ENCODE data around the gene PREX1. TPM values are rescaled to one million over a fixed set of nuclear protein-coding genes. Genes with fewer than 3 reads are reported as not detected.
"Not testable (repeated sequence)": the region's sequence is repeated elsewhere in the genome, so short reads cannot be mapped to it uniquely, and the experiment has no call there.

PREX1 gene
- total RNA-seq, 1 experiment from 2014 or later = 32.6 TPM

DNA sequence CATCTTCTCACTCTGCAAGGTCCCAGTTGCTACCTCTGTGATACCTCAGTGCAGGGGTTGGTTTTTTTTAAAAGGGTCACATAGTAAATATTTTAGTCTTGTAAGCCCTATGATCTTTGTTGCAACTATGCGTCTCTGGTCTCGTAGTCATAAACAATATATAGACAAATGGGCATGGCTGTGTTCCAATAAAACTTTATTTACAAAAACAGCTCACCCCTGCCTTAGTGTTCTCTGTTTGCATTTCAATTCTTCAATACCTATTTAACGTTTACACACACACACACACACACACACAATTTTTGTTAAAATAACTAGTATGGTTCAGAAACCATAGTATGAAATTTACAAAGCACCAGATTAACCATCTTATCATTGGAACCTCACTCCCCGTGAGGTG lies 216.8 kb downstream of the PREX1 start:
- no peak for DNase-seq (ENCODE audit: low read depth)

DNA sequence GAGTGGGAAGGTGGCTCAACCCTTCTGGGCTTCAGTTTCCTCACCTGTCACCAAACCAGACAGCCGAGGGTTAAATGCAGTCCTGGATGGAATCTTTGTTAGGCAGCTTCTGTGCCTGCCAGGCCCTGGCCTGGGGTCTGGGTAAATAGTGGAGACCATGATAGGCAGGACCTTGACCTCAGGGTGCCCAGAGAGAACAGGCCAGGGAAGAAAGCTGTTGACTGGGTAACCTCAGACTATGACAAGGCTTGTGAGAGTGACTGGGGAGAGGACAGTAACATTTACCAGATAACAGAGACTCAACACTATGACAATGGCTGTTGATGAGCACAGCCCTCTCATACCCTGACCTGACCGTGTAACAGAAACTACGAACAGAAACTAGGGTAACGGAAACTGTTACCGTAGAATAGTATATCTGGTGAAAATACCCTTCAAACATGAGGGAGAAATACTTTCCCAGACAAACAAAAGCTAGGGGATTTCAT lies 218.3 kb downstream of the PREX1 start:
- DNase-seq (ENCODE audit: low read depth) = no peak

DNA sequence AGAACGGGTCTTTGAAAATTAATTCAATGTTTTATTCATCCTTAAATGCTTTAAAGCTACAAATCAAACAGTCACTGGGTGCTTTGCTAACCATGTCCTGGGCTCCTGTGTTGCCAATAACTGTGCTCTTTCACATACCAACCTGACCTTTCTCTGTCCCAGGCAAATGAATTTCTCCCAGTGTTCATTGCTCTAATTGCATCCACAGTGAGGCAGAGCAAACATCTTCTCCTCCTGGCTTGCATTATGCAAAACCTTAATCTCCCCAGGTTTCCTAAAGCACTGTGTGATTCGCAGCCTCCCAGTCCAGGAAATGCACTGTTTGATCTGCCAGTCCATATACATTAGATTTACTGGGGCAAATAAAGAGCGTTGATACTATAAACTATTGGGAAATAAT lies 219.0 kb downstream of the PREX1 start:
- no peak for DNase-seq (ENCODE audit: low read depth)

DNA sequence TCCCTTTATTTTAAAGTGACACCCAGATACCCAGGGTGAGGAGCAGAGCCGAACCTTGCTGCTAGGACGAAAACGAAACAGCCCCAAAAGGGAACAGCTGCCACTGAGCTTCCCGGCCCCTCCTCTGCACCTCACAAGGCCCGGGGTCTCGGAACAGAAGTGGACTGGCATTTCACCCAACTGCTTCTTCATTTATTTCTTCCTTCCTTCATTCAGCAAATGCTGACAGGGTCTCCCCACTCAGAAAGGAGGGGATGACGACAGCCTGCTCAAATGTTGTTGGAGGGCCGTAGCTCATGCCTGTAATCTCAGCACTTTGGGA lies 220.3 kb downstream of the PREX1 start:
- no peak for DNase-seq (ENCODE audit: low read depth)

DNA sequence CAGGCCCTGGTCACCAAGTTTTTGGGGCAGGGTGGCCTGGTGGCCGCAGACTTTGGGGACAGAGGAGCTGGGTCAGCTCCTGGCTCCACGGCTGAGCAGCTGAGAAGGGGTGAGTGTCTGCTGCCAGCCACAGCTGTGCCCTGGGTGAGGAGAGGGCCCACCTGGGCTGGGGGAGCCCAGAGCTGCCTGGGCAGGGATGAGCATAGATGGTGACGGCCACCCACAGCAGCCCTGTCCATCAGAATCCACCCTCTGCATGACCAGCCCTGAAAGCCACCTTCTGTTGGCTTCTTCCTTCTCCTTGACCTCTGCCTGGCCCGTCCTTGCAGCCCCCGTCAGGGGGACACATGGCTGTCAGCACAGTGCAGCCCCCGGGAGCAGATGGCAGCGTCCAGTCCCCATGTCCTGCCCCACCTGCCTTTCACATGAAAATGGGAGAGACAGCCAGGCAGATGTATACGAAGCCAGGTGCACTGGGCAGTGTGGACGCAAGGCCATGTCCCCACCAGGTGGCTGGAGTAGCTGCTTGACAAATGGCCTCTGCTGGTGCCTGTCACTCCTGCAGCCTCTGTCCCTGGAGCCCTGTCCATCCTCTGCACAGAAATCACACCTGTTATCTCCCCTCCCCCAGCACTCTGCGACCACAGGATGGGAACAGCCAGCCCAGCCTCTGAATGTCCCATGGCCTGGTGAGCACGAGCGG lies 220.8 kb downstream of the PREX1 start:
- no peak for DNase-seq (ENCODE audit: low read depth)

DNA sequence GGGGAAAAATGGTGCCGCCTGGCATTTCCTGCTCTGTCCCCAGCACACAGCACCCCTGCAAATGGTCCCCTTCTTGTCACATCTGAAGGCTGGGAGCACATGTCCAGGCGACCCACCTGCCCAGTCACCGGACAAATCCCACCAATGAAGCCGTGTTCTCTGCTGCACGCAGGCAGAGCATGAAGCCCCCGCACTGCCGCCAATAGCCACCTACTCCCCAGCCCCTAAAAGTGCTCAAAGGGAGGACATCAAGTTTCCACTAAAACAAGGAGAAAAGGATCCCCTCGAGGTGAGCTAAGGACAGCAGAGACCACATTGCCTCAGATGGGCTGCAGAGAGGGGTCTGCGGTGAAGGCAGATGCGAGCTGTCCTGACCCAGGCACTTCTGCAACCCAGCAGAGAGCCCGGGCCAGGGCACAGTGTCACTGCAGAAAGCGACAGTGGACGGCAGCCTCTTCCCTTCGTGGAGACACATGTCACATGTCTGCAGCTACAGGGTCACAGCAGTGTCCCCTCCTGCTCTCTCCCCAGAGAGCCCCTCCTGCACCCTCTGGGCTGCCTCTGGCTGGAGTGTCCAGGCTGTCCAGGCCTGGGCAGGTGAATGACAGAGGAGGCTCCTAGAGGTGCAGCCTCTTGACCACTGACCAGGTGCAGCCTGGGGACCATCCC lies 221.5 kb downstream of the PREX1 start:
- no peak for DNase-seq (ENCODE audit: low read depth)

DNA sequence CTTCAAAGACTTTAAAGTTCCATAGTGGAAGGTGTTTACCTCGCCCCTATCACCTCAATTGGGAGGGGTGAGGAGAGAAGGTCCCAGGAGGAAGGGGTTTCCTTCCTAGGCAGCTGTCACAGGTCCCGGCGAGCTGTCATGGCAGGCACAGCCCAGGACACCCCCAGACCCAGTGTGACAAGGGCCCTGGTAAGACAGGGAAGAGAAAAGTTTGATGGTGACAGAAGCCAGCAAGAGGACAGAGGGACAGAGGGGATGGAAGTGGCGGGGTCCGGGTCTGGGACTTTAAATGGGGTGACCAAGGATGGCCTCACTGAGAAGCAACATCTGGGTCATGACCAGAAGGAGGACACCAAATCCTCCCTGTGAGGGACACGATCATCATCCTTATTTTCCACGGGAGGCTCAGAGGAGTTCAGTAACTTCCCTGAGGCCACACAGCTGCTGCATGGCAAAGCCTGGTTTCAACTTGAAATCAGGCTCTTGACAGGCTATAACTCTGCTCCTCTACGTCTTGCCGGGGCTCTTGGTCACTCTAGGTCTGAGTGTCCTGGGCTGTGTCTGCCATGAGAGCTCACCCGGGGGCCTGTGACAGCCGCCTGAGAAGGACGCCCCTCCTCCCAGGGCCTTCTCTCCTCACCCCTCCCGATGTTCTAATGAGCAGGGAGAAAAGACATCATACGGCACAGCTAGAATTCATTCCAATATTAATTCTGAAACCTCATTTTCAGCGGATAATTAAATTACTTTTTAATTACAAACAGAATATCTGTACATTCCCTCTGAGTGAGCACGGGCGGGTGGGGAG lies 222.2 kb downstream of the PREX1 start:
- DNase-seq (ENCODE audit: low read depth) = no peak

DNA sequence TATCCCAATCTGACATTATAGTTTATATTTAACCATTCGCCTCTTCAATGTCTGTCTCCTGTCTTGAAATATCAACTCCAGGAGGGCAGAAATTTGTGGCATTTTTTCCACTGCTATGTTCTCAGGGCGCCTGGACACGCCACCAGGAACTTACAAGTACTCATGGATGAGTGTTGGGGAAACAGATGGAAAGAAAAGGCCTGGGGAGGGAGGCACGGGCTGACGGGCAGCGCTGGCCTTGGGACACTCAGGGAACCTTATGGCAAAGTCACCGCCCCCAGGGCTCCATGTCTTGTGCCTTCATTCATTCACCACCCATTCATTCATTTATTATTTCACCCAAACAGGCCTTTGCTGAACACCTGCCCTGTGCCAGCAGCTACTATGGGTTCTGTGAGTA lies 222.9 kb downstream of the PREX1 start:
- DNase-seq (ENCODE audit: low read depth) = no peak

DNA sequence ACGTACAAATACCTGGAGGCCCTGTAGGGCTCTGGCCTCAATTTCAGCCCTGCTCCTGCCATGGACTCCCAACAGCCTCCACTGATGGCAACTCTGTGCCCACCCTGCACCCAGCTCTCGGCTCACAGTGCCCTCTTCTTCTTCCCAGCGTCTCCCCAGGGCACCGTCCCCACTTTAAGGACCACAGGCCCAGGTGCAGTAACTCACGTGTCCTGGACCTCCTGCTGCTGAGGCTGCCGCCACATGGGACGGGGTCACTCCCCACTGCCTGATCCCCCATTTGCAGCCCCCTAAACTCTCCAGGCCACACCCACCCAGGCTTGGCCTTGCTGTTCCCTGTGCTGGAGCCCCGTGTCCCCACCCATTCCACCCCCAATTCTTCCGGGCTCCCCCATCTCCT lies 223.4 kb downstream of the PREX1 start:
- no peak for DNase-seq (ENCODE audit: low read depth)

DNA sequence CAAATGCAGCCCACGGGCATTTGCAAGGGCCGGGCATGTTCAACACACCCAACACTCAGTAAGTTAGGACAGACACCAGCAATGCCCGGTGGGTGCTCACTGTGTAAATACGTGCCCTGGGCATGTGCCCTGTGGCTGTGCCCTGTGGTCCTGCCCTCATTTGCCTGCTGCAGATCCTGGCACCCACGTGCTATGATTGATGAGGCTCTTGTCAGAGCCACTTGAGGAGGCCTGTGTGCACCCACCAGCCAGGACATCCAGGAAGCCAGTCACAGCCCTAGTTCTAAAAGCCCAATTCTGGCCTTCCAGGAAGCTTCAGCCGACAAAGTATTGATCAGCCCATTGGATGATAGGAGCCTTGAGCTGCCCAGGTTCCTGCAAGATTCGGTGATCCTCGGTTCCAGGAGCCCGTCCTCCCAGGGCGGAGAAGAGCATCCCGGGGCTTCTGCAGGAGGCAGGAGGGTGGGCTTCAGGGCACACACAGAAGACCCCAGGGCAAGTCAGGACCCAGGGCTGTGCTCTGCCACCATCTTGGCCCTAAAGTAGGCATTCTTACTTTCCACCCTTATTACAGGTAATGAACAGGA lies 223.9 kb downstream of the PREX1 start:
- DNase-seq (ENCODE audit: low read depth) = no peak

DNA sequence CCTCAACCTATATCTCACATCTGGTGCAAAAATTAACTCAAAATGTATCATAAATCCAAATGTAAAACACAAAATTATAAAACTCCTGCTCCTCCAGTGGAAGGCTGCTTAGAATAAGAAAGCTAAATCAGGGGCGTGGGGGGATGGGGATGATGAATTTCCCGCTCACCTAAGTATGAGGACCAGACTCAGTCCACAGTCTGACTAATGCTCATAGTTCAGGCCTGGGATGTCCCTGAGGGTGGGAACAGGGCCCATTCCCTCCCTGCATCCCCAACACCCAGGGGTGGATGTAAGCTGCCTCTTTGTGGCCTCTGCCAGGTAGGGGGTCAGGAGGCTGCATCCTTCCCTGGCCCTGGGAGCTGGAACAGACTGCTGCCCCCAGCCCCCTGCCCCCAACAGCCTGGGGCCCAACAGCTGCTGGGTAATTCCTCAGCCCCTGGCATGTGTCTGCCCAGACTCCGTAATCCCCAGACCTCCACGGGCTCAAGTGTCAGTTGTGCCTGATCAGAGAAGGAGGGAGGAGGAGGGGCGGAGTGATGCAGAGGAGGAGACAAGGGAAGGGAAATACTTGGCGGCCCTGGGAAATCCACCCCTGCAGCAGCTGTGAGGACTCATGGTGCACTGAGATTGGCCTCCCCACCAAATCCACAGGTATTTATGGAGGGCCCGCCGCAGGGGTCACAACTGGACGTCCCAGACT lies 224.5 kb downstream of the PREX1 start:
- DNase-seq (ENCODE audit: low read depth) = no peak

DNA sequence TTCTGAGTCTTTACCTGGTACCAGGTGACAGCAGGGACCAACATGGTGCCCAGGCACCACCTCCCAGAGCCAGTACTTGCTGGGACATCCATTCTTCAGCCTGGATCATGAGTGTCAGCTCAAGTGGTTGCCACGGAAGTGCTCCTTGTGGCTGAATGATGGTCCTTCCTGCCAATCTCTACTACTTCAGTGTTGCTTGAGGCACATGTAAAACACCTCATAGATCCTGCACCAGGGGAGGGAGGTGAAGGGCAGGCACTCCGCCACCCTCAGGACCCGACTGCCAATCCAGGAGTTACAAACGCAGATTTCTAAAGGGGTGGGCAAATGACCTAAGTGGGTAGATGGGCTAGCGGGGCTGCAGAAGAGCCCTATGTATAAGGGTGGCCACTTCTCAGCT lies 226.0 kb downstream of the PREX1 start:
- no peak for DNase-seq (ENCODE audit: low read depth)

DNA sequence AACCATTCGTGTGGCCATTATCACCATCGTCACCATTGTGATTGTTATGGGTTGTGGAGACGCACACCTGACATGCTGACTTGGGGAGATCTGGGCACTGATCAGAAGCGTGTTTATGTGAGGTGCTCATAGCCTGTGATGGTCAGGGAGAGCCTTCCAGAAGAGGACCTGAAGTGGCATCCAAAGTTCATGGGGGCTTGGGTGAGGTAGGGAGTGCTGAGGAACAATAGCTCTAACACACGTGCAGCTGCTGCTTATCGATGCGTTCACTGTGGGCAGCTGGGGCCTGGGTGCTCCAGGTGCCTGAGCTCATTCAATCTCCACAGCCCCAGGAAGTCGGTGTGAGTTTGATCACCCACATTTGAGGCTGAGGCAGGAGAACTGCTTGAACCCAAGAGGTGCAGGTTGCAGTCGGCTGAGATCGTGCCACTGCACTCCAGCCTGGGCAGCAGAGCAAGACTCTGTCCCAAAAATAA lies 227.3 kb downstream of the PREX1 start:
- DNase-seq (ENCODE audit: low read depth) = no peak

DNA sequence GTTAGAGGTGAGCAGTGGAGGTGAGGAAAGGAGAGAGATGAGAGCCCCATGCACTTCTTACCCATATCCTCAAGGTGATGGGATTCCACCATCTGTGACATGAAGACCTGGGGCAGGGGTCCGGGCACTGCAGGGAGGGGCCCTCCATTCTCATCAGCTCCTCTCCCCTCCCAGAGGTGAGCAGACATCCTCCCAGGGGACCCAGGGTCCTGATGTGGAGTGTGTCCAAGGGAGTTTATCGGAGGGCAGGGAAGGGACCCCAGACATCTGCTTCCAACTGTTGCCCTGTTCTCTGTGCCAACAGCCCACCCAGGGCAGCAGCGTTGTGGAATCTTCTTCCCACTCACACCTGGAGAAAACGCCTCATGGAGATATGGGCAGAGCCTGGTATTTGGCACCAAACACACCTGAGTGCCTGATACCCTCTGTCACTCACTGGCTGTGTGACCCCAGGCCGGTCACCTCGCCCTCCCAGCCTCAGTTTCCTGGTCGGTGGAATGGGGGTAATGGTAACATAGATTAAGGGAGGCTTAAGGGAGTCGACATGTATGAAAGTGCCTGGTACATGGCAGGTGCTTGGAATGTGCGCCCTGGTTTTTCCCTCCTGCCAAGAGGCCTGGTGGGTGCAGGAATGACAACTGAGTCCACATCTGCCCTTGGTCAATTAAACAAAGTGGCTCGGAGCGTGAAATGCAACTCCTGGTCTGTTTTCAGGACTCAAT lies 227.9 kb downstream of the PREX1 start:
- DNase-seq (ENCODE audit: low read depth) = no peak

DNA sequence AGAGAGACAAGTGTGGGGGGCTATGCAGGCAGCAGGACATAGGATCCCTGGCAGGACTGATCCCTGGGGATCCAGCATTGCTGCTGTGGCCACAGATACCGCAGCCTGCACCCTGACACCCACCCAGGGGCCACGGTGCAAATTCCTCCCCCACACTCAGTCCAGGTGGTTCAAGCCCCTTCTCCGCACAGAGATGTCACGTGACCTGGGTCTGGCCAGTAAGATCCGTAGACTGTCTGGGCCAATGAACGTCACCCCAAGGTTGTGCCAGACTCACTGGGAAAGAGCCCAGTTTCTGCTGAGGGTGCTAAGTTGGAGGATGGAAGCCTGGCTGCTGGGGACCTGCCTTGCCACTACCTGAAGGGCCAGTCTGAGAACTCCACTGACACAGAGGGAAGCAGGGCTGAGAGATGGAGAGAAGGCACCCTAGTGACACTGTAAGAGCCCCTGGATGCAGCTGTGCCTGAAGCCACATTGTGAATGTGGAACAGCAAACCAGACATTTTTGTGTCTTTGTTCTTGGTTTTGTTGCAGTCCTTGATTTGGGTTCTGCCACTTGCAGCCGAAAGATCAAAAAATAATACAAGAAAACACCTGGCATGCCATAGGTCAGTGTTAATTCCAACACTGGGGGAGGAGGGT lies 228.6 kb downstream of the PREX1 start:
- no peak for DNase-seq (ENCODE audit: low read depth)

DNA sequence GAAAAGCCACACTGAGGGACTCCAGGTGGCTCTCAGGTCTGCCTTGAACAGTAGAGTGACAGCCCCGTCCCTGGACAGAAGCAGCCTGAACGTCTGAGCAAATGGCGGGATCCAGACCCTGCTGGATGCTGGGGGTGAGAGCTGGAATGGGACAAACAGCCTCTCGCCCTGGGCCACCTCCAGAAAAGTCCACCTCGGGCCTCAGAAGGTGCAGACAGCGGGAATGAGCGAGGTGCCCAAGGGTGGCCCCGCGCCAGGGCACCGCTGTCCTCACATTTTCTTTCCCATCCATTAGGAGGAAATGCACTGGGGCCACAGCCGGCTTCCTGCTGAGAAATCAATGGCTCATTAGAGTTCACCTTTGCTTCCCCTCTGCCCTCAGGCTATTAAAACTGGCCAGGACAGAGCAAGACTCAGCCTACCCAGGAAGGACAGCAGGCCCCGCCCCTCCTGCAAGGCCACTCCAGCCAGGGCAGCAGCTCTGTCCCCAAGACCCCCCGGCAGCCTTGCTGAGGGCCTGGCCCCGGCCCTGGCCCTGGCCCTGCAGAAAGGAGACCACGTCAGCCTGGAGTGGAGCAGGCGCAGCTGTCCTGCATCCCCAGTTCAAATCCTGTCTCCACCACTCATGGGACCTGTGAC lies 229.4 kb downstream of the PREX1 start:
- DNase-seq (ENCODE audit: low read depth) = not testable (repeated sequence)

DNA sequence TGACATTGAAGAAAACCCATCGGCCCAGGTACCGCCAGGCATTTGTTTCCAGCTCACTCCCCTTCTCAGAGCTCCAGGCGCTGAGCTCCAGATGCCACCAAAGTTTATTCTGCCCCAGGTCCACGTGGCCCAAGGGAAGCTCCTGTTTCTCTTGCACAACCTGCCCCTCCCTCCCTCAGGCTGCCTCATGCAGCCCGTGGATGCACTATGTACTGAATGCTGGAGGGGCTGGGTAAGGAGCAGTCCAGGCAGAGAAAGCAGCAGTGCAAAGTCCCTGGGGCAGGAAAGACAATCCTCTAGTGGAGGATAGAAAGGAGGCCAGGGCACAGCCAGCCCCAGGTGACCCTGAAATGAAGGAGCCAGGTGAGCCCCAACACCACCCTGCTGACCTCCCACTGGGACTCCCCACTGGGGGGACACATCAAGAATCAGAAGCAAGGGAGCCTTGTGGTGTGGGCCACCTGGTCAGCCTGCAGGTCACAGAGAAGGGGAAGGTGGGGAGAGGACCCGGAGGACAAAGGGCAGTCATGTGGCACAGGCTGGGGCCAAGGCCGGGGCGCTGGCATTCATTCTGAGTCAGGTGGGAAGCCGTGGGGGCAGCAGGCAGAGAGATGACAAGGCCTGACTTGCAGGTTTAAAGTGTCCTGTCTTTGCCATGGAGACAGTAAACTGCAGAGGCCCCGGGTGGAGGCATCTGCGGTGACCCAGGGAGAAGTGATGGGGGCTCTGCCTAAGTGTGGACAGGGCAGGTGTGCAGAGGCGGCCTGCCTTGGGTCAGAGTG lies 230.1 kb downstream of the PREX1 start:
- DNase-seq (ENCODE audit: low read depth) = no peak

DNA sequence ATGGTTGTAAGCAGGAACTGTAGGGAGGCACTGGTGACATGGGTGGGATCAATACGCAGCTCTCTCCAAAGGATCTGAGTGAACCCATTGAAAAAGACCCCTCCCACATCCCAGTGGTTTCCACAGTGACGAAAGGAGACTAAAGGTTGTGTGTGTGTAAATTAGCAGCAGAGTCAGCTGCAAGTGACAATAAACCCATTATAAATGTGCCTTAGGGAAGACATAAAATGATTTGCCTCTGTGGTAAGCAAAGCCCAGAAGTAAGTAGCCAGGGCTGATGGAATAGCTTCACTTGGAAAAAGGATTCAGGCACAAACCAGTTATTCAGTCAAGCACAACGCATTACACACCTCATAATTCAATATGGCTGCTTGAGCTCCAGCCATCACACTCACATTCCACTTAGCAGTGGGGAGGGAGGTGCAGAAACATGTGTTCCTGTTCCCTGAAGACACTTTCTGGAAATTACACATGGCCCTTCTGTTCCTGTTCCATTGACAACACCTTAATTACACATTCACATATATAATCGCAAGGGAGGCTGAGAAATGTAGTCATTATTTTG lies 231.4 kb downstream of the PREX1 start:
- DNase-seq (ENCODE audit: low read depth) = no peak
